Measurements from ENCODE around the gene TREM1.
A peak's percentile ranks its signal among the peaks of the same experiment; 100 is the strongest.

DNA sequence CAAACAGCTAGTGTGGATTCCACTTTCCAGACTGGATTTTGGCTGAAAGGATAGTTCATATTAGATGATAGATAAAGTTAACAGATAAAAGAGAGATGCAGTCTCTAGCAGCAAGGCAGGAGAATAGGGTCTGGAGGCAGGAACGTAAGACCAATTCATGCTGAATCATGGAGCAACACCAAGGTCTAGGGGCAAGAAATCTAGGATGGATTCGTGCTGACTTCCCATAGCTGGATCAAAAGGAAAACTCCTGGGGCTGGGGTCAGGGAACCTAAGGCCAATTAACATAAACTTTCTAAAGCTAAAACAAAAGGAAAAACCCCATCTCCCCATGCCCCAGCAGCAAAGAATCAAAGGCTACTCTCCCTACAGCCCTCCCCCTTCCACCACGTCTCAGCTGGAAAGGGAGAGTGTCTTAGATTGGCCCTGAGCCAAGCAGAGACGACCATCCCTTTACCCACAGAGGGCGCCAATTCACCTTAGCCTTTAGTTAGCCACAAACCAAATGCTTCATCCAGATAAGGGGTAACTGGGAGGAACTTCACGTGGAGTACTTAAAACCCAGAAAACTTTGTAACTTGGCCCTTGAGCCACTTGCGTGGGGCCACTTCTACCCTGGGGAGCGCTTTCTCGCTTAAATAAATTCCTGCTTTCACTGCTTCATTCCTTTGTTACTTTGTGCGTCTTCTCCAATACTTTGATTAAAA lies 7.6 kb downstream of the TREM1 start:
- TF ChIP-seq EZH2 (IDR thresholded peaks at IDR 0.05; ENCODE audit: insufficient read depth, low read length): no peak
- TF ChIP-seq, protein P1, sequence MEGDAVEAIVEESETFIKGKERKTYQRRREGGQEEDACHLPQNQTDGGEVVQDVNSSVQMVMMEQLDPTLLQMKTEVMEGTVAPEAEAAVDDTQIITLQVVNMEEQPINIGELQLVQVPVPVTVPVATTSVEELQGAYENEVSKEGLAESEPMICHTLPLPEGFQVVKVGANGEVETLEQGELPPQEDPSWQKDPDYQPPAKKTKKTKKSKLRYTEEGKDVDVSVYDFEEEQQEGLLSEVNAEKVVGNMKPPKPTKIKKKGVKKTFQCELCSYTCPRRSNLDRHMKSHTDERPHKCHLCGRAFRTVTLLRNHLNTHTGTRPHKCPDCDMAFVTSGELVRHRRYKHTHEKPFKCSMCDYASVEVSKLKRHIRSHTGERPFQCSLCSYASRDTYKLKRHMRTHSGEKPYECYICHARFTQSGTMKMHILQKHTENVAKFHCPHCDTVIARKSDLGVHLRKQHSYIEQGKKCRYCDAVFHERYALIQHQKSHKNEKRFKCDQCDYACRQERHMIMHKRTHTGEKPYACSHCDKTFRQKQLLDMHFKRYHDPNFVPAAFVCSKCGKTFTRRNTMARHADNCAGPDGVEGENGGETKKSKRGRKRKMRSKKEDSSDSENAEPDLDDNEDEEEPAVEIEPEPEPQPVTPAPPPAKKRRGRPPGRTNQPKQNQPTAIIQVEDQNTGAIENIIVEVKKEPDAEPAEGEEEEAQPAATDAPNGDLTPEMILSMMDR (IDR thresholded peaks at IDR 0.05; ENCODE audit: insufficient read depth, low read depth, low read length): peak; percentile 39

Measured in astrocyte (in vitro differentiated cells and primary cell).